Neural cell (in vitro differentiated cells): ENCODE results near the gene HRH2. TPM values are rescaled to one million over a fixed set of nuclear protein-coding genes. Genes with fewer than 3 reads are reported as not detected.

ENCODE experiments used
- H2AFZ ChIP-seq: fragments of 200-600, 300-800 bp; sonication (generic), shearing (Covaris generic); 2 replicates; pipeline ENCODE4 v1.6.0; 2014; ENCODE audit warnings: low read depth, mild to moderate bottlenecking, antibody characterized with exemption, low read length, moderate library complexity
- H3F3A ChIP-seq: fragments of 200-600 bp; shearing (Covaris generic); 2 replicates; pipeline ENCODE4 v1.6.1; 2016; ENCODE audit warnings: mild to moderate bottlenecking, moderate library complexity, mixed read lengths, antibody characterized with exemption, low read length; ENCODE audit not compliant: insufficient read depth, poor library complexity, severe bottlenecking
- H3K27ac ChIP-seq: fragments of 200-600, 300-800 bp; sonication (generic), shearing (Covaris generic); 2 replicates; pipeline ENCODE4 v1.5.1; 2014; ENCODE audit warnings: mild to moderate bottlenecking, low read length, moderate library complexity
- H3K27me3 ChIP-seq: fragments of 300-800, 200-600 bp; sonication (generic), shearing (Covaris generic); 2 replicates; pipeline ENCODE4 v1.6.0; 2014; ENCODE audit warnings: mild to moderate bottlenecking, low read depth, low read length, moderate library complexity; ENCODE audit not compliant: insufficient read depth
- H3K36me3 ChIP-seq: fragments of 300-800, 200-600 bp; sonication (generic), shearing (Covaris generic); 2 replicates; pipeline ENCODE4 v1.5.1; 2014; ENCODE audit warnings: mild to moderate bottlenecking, antibody characterized with exemption, low read length, moderate library complexity; ENCODE audit not compliant: insufficient read depth
- H3K4me2 ChIP-seq: fragments of 300-800, 200-600 bp; sonication (generic), shearing (Covaris generic); 2 replicates; pipeline ENCODE4 v1.6.0; 2014; ENCODE audit warnings: mild to moderate bottlenecking, low read length
- H3K4me3 ChIP-seq: fragments of 300-800, 200-600 bp; sonication (generic), shearing (Covaris generic); 2 replicates; pipeline ENCODE4 v1.5.1; 2014; ENCODE audit warnings: mild to moderate bottlenecking, low read length, moderate library complexity
- H3K79me2 ChIP-seq: fragments of 200-600 bp; shearing (Covaris generic); replicated peaks from 2 replicates; pipeline ENCODE4 v1.6.0; 2014; ENCODE audit warnings: mild to moderate bottlenecking, low read length, moderate library complexity; ENCODE audit not compliant: insufficient read depth
- H3K9ac ChIP-seq: fragments of 300-800, 200-600 bp; sonication (generic), shearing (Covaris generic); 2 replicates; pipeline ENCODE4 v1.6.1; 2016; ENCODE audit warnings: mild to moderate bottlenecking, low read length, mixed read lengths
- H3K9me2 ChIP-seq: fragments of 200-600 bp; shearing (Covaris generic); 2 replicates; pipeline ENCODE4 v1.6.1; 2016; ENCODE audit warnings: mild to moderate bottlenecking, low read length, mixed read lengths; ENCODE audit not compliant: insufficient read depth
- H3K9me3 ChIP-seq: fragments of 200-600, 300-800 bp; sonication (generic), shearing (Covaris generic); 2 replicates; pipeline ENCODE4 v1.6.1; 2016; ENCODE audit warnings: mild to moderate bottlenecking, mixed run types, low read length, moderate library complexity, mixed read lengths
- H4K20me1 ChIP-seq: fragments of 200-600 bp; shearing (Covaris generic); 2 replicates; pipeline ENCODE4 v1.6.1; 2016; ENCODE audit warnings: mild to moderate bottlenecking, mixed run types; ENCODE audit not compliant: insufficient read depth
- CTCF ChIP-seq: fragments of 450-650 bp; IDR thresholded peaks from 2 replicates; pipeline ENCODE4 v1.5.1; 2014; ENCODE audit warnings: antibody characterized with exemption, mild to moderate bottlenecking, moderate library complexity; ENCODE audit not compliant: poor library complexity, severe bottlenecking
- EP300 ChIP-seq: fragments of 450-650 bp; conservative IDR thresholded peaks from 2 replicates; pipeline ENCODE4 v1.6.1; 2014; ENCODE audit warnings: antibody characterized with exemption, mild to moderate bottlenecking, moderate library complexity; ENCODE audit not compliant: poor library complexity, severe bottlenecking
- EZH2 ChIP-seq: fragments of 200-600, 300-800 bp; shearing (Covaris generic), sonication (generic); IDR thresholded peaks from 2 replicates; pipeline ENCODE4 v1.6.1; 2014; ENCODE audit warnings: antibody characterized with exemption, low read length, borderline replicate concordance, mild to moderate bottlenecking; ENCODE audit not compliant: insufficient read depth, poor library complexity, severe bottlenecking
- MXI1 ChIP-seq: fragments of 450-650 bp; conservative IDR thresholded peaks from 2 replicates; pipeline ENCODE4 v1.6.1; 2014; ENCODE audit warnings: antibody characterized with exemption, mild to moderate bottlenecking; ENCODE audit not compliant: poor library complexity, severe bottlenecking
- POLR2AphosphoS5 ChIP-seq: IDR thresholded peaks from 2 replicates; pipeline ENCODE4 v1.6.1; 2012
- RAD21 ChIP-seq: fragments of 450-650 bp; conservative IDR thresholded peaks from 2 replicates; pipeline ENCODE4 v1.6.1; 2014; ENCODE audit warnings: antibody characterized with exemption, mild to moderate bottlenecking, moderate library complexity
- REST ChIP-seq: IDR thresholded peaks from 2 replicates; pipeline ENCODE4 v1.6.1; 2012; ENCODE audit warnings: borderline replicate concordance
- SMC3 ChIP-seq: fragments of 450-650 bp; conservative IDR thresholded peaks from 2 replicates; pipeline ENCODE4 v1.6.1; 2014; ENCODE audit warnings: antibody characterized with exemption, mild to moderate bottlenecking, moderate library complexity; ENCODE audit not compliant: poor library complexity
- TAF1 ChIP-seq: IDR thresholded peaks from 2 replicates; pipeline ENCODE4 v1.6.1; 2012; ENCODE audit warnings: low read depth
- polyA plus RNA-seq: library from polyadenylated mRNA; depleted of rRNA; stranded (reverse); fragments of >200 nt; gene quantifications from 2 replicates; pipeline ENCODE4 v1.2.3, GENCODE V29; 2014

HRH2 gene
- polyA plus RNA-seq, 1 donor from 2014 or later = 0.09 TPM

- Histone ChIP-seq H2AFZ (no peak overlapping the region), H3K9me2 (no peaks in the 10 kb centered on the region), H4K20me1 (no peaks in the 10 kb centered on the region), H3K36me3 (no peaks in the 10 kb centered on the region), H3K9ac (no peak overlapping the region), H3K4me3 (no peak overlapping the region), H3F3A (no peaks in the 10 kb centered on the region), H3K27ac (no peak overlapping the region), H3K79me2 (no peaks in the 10 kb centered on the region), H3K9me3 (no peaks in the 10 kb centered on the region), H3K4me2 (no peak overlapping the region), H3K27me3 (no peaks in the 10 kb centered on the region)
- TF ChIP-seq RAD21 = no peak
- TF ChIP-seq EZH2 = no peak
- no peak for TF ChIP-seq TAF1
- no peak for TF ChIP-seq EP300
- TF ChIP-seq POLR2AphosphoS5 = no peak
- TF ChIP-seq MXI1 = no peak
- no peak for TF ChIP-seq CTCF
- no peak for TF ChIP-seq SMC3
- TF ChIP-seq REST = no peak
These were observed 73.3 kb downstream of the HRH2 start for GRCh38 chr5:175731172-175731571.

GRCh38 chr5:175731756-175732465 is 74.0 kb downstream of the HRH2 start:
- TF ChIP-seq SMC3 (no peak), CTCF (no peak), MXI1 (no peak), TAF1 (no peak), EP300 (no peak), RAD21 (no peak), POLR2AphosphoS5 (no peak)
- no peak overlapping the region for H3K9ac ChIP-seq

More at GRCh38 chr5:175731756-175732465, 74.0 kb downstream of the HRH2 start:
- no peaks in the 10 kb centered on the region for H3K27me3 ChIP-seq
- no peak overlapping the region for H2AFZ ChIP-seq
- H3F3A ChIP-seq = no peaks in the 10 kb centered on the region
- H3K4me3 ChIP-seq = no peak overlapping the region
- no peaks in the 10 kb centered on the region for H3K79me2 ChIP-seq
- no peaks in the 10 kb centered on the region for H3K36me3 ChIP-seq
- no peaks in the 10 kb centered on the region for H3K9me3 ChIP-seq
- no peak overlapping the region for H3K4me2 ChIP-seq
- no peaks in the 10 kb centered on the region for H4K20me1 ChIP-seq
- H3K27ac ChIP-seq = no peak overlapping the region
- no peaks in the 10 kb centered on the region for H3K9me2 ChIP-seq
